Mucosa of descending colon (tissue), 3 donors: ENCODE results near the gene RNF2. TPM values are rescaled to one million over a fixed set of nuclear protein-coding genes. Genes with fewer than 3 reads are reported as not detected.

Experiments used
- ATAC-seq: fragments of 200-7000 bp; cut with Tn5 transposase; one replicate; pipeline ENCODE4 v1.9.1; 2020; ENCODE audit warnings: mild to moderate bottlenecking, moderate library complexity
- DNase-seq, 3 donors: peaks; one replicate each; pipeline ENCODE4 v3.0.0-alpha.2; 2020
- H3K36me3 ChIP-seq: fragments of 200-600 bp; one replicate; pipeline ENCODE4 v1.8.0; 2021; ENCODE audit warnings: low read depth, mild to moderate bottlenecking
- H3K4me1 ChIP-seq: fragments of 200-600 bp; one replicate; pipeline ENCODE4 v1.8.0; 2021; ENCODE audit warnings: low read depth, mild to moderate bottlenecking
- H3K4me3 ChIP-seq: fragments of 200-600 bp; one replicate; pipeline ENCODE4 v1.8.0; 2021; ENCODE audit warnings: mild to moderate bottlenecking
- H3K9me3 ChIP-seq: fragments of 200-600 bp; one replicate; pipeline ENCODE4 v1.8.0; 2021; ENCODE audit warnings: mild to moderate bottlenecking
- CTCF ChIP-seq: fragments of 200-600 bp; IDR thresholded peaks from one replicate; pipeline ENCODE4 v1.8.0; 2022; ENCODE audit warnings: antibody characterized with exemption, mild to moderate bottlenecking
- intact Hi-C, 2 donors: fragments of 100-400 bp; cut with DNase I in 1 of 2; cut with micrococcal nuclease in 1 of 2; formaldehyde crosslinking; loops; one replicate each; pipeline versions ENCODE4 v1.11.0 to v1.11.1; 2022; cut with DNase I, micrococcal nuclease
- total RNA-seq, 3 donors: library from RNA; stranded (reverse); fragmentation: NEBNext Ultra II Directional in 2 of 3; extraction: Animal tissue kit (Norgen Biotek cat#: 25700) in 2 of 3; gene quantifications; one replicate each; pipeline versions ENCODE4 v1.2.1 to v1.2.4, GENCODE V29; 2021 to 2023
- donor health status: DM: no; HTN: no; CAD: no; lungs with moderate emphysema.
- donor health status: DM: no; HTN: no; CAD: no.
- donor health status: DM: no; HTN: yes; CAD: no.

Gene RNF2
- total RNA-seq, 3 donors from 2014 or later = 14.1 to 19.3 (median 15.6) TPM

GRCh38 chr1:185144233-185144632 is 98.9 kb downstream of the RNF2 start:
- ATAC-seq = no peak
- no peaks in the 10 kb centered on the region for H3K36me3 ChIP-seq

GRCh38 chr1:185151215-185151614 is 105.9 kb downstream of the RNF2 start:
- H3K9me3 ChIP-seq = no peaks in the 10 kb centered on the region
- H3K4me3 ChIP-seq = no peak overlapping the region
- intact Hi-C loops = loop anchor here in 1 of 2 donors (10.0 kb wide), 1 partner anchor 106 kb away; the partner anchor contains the start of gene RNF2
- peaks cover 6% of the 10 kb centered on the region for H3K4me1 ChIP-seq
- ATAC-seq (no peak), DNase-seq (no peak)
- no peaks in the 10 kb centered on the region for H3K36me3 ChIP-seq
- no peak for TF ChIP-seq CTCF

More at GRCh38 chr1:185144233-185144632, 98.9 kb downstream of the RNF2 start:
- Histone ChIP-seq H3K4me3 (no peak overlapping the region), H3K4me1 (no peaks in the 10 kb centered on the region), H3K9me3 (no peaks in the 10 kb centered on the region)
- no peak for DNase-seq
- no peak for TF ChIP-seq CTCF
- intact Hi-C loops = no loop called here

Other genes starting within 250 kb of the RNF2 start
- 100 to 1,000 TPM in 1 of 3 donors, 10 to 100 TPM in 1, 1 to 10 TPM in 1; 6.5 to 209 (median 17.2) TPM for gene NIBAN1, start 71.0 kb upstream of the RNF2 start, total RNA-seq
- 10 to 100 TPM; 16.3 to 22.9 (median 19.1) TPM for gene TRMT1L, start 111.4 kb downstream of the RNF2 start, total RNA-seq
- 1 to 10 TPM; 5.4 to 7.7 (median 5.7) TPM for gene SWT1, start 111.6 kb downstream of the RNF2 start, total RNA-seq